PC-3 (cell line): ENCODE data around the gene ZNF180.

Experiments
- CTCF ChIP-seq: fragments of 300-600 bp; sonication (generic); conservative IDR thresholded peaks from 2 replicates; pipeline ENCODE4 v1.5.1; 2017; ENCODE audit warnings: antibody characterized with exemption, low read depth, mild to moderate bottlenecking, low read length
- EZH2 ChIP-seq: fragments of 300-600 bp; sonication (generic); IDR thresholded peaks from one replicate; pipeline ENCODE4 v1.6.1; 2017; ENCODE audit warnings: antibody characterized with exemption, mild to moderate bottlenecking, low read length; ENCODE audit not compliant: unreplicated experiment
- EZH2phosphoT487 ChIP-seq: fragments of 300-600 bp; sonication (generic); IDR thresholded peaks from 2 replicates; pipeline ENCODE4 v1.6.1; 2018; ENCODE audit warnings: mild to moderate bottlenecking, antibody characterized with exemption, low read length, borderline replicate concordance

- no peak for TF ChIP-seq EZH2
- TF ChIP-seq CTCF: no peak
- no peak for TF ChIP-seq EZH2phosphoT487
These were observed 16.8 kb upstream of the ZNF180 start for GRCh38 chr19:44517146-44517545.
